Coronary artery (tissue), 2 donors: ENCODE data around the gene ETV2.
A peak's percentile ranks its signal among the peaks of the same experiment; 100 is the strongest.

Experiments
- DNase-seq: peaks from one replicate; pipeline ENCODE4 v3.0.0-alpha.2; 2017; ENCODE audit warnings: low spot score
- H3K27ac ChIP-seq, 2 donors: fragments of 200-600 bp; sonication (generic); one replicate each; pipeline ENCODE4 v1.5.1; 2016 to 2019
- H3K4me3 ChIP-seq: fragments of 200-600 bp; sonication (generic); 2 replicates; pipeline ENCODE4 v1.5.1; 2016; ENCODE audit warnings: mild to moderate bottlenecking, moderate library complexity
- CTCF ChIP-seq: fragments of 200-600 bp; sonication (generic); IDR thresholded peaks from one replicate; pipeline ENCODE4 v1.5.1; 2019; ENCODE audit warnings: antibody characterized with exemption

ETV2 gene

GRCh38 chr19:35628565-35629331 is 12.8 kb upstream of the ETV2 start, which contains the start of gene RBM42:
Gene RBM42 (plus strand): TSS chr19:35629036. CDS start chr19:35629154, 118 bp downstream.
- Histone ChIP-seq H3K4me3 (peak within 1 kb of the TSS; percentile 88), H3K27ac (peak within 1 kb of the TSS; percentile 90 to 91)
- peak; percentile 99 for DNase-seq
- no peak for TF ChIP-seq CTCF

GRCh38 chr19:35629332-35629633 is 12.3 kb upstream of the ETV2 start:
- Histone ChIP-seq H3K27ac (peak overlapping the region; percentile 90 to 91), H3K4me3 (peak overlapping the region; percentile 88)
- no peak for DNase-seq
- no peak for TF ChIP-seq CTCF

GRCh38 chr19:35633727-35634440 is 7.7 kb upstream of the ETV2 start:
- H3K27ac ChIP-seq: no peak overlapping the region
- TF ChIP-seq CTCF: no peak
- DNase-seq: peak; percentile 57
- H3K4me3 ChIP-seq: no peak overlapping the region

GRCh38 chr19:35636651-35637050 is 4.9 kb upstream of the ETV2 start:
- H3K4me3 ChIP-seq: no peak overlapping the region
- no peak overlapping the region for H3K27ac ChIP-seq
- no peak for DNase-seq
- TF ChIP-seq CTCF: no peak

GRCh38 chr19:35637165-35637564 is 4.4 kb upstream of the ETV2 start:
- no peak for TF ChIP-seq CTCF
- no peak for DNase-seq
- H3K27ac ChIP-seq: no peak overlapping the region

GRCh38 chr19:35639321-35639639 is 2.3 kb upstream of the ETV2 start:
- Histone ChIP-seq H3K4me3 (no peak overlapping the region), H3K27ac (no peak overlapping the region)
- no peak for DNase-seq
- no peak for TF ChIP-seq CTCF

More at GRCh38 chr19:35637165-35637564, 4.4 kb upstream of the ETV2 start:
- H3K4me3 ChIP-seq: no peak overlapping the region

- no peak for TF ChIP-seq CTCF
- H3K27ac ChIP-seq: no peak overlapping the region
- DNase-seq: no peak
- no peak overlapping the region for H3K4me3 ChIP-seq
Measured at GRCh38 chr19:35639863-35640262, 1.7 kb upstream of the ETV2 start.
